Mesendoderm (in vitro differentiated cells): ENCODE data around the gene FAM170B.

Experiments
- DNase-seq: peaks from one replicate; pipeline ENCODE4 v3.0.0; 2013
- H2AK5ac ChIP-seq: 2 replicates; pipeline ENCODE4 v1.6.1; 2013; ENCODE audit warnings: low read length, inconsistent platforms
- H2BK120ac ChIP-seq: 2 replicates; pipeline ENCODE4 v1.6.1; 2013; ENCODE audit warnings: low read depth, mild to moderate bottlenecking, low read length, moderate library complexity, mixed read lengths
- H2BK15ac ChIP-seq: replicated peaks from 2 replicates; pipeline ENCODE4 v1.6.1; 2013; ENCODE audit warnings: low read depth, mild to moderate bottlenecking, moderate library complexity
- H2BK5ac ChIP-seq: 2 replicates; pipeline ENCODE4 v1.6.1; 2013; ENCODE audit warnings: low read length, inconsistent platforms
- H3K18ac ChIP-seq: 2 replicates; pipeline ENCODE4 v1.6.1; 2013; ENCODE audit warnings: mild to moderate bottlenecking, low read length, mixed read lengths
- H3K23ac ChIP-seq: one replicate; pipeline ENCODE4 v1.6.1; 2013; ENCODE audit warnings: low read length
- H3K27ac ChIP-seq: 2 replicates; pipeline ENCODE4 v1.5.1; 2013; ENCODE audit warnings: low read depth, mild to moderate bottlenecking, inconsistent platforms, low read length, moderate library complexity
- H3K27me3 ChIP-seq: 2 replicates; pipeline ENCODE4 v1.6.1; 2013; ENCODE audit warnings: low read length, control low read depth, mild to moderate bottlenecking, inconsistent platforms; ENCODE audit not compliant: insufficient read depth, poor library complexity
- H3K36me3 ChIP-seq: 2 replicates; pipeline ENCODE4 v1.6.1; 2013; ENCODE audit warnings: low read length, inconsistent platforms; ENCODE audit not compliant: control insufficient read depth, insufficient read depth
- H3K4ac ChIP-seq: one replicate; pipeline ENCODE4 v1.6.1; 2013; ENCODE audit warnings: low read depth, mild to moderate bottlenecking, low read length, moderate library complexity
- H3K4me1 ChIP-seq: 2 replicates; pipeline ENCODE4 v1.6.1; 2013; ENCODE audit warnings: low read depth, low read length, inconsistent platforms; ENCODE audit not compliant: control insufficient read depth
- H3K4me2 ChIP-seq: 2 replicates; pipeline ENCODE4 v1.6.1; 2013; ENCODE audit warnings: low read length
- H3K4me3 ChIP-seq: 2 replicates; pipeline ENCODE4 v1.5.1; 2013; ENCODE audit warnings: mild to moderate bottlenecking, low read length
- H3K56ac ChIP-seq: one replicate; pipeline ENCODE4 v1.6.1; 2013; ENCODE audit warnings: low read length
- H3K79me1 ChIP-seq: 2 replicates; pipeline ENCODE4 v1.6.1; 2013; ENCODE audit warnings: low read length, inconsistent platforms
- H3K79me2 ChIP-seq: 2 replicates; pipeline ENCODE4 v1.6.1; 2013; ENCODE audit warnings: mild to moderate bottlenecking, low read length; ENCODE audit not compliant: control insufficient read depth, insufficient read depth
- H3K9ac ChIP-seq: 2 replicates; pipeline ENCODE4 v1.6.1; 2013; ENCODE audit warnings: low read length, inconsistent platforms
- H4K5ac ChIP-seq: one replicate; pipeline ENCODE4 v1.6.1; 2013; ENCODE audit warnings: low read length
- H4K8ac ChIP-seq: one replicate; pipeline ENCODE4 v1.6.1; 2013; ENCODE audit warnings: low read depth, mild to moderate bottlenecking, control low read depth, low read length, moderate library complexity
- WGBS: extraction: QIAGEN DNeasy Blood & Tissue Kit; methylation state at CpG from one replicate; pipeline ENCODE4 v1.1.7; 2013; ENCODE audit warnings: low lambda C conversion rate, missing lambda C conversion rate; ENCODE audit not compliant: insufficient coverage; ENCODE audit errors: extremely low coverage; 5-methylcytosine and 5-hydroxymethylcytosine counted together

Gene FAM170B

DNA sequence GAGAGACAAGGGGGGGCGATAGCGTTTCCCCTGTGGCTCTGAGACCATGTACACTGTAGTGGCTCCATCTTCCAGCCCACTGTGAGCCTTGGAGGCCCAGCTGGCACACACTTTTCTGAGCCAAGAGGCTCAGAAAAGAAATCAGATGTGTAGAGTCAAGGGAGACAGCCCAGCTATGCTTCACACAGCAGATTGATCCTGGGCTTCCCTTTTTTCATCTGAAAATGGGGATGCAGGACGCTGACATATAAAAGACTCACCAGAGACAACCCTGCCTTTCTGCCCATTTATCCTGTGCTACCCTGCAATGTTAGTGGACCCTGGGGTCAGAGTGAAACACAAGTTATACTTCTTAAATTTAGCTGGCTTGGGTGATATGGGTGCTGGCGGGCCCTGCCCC, 40.0 kb upstream of the FAM170B start:
- Histone ChIP-seq H3K18ac (no peak overlapping the region), H3K23ac (no peak overlapping the region), H2BK5ac (no peak overlapping the region), H3K4me3 (no peak overlapping the region), H3K9ac (no peak overlapping the region), H2BK15ac (no peak overlapping the region), H3K79me1 (no peaks in the 10 kb centered on the region), H4K8ac (no peak overlapping the region), H2BK120ac (no peak overlapping the region), H3K27ac (no peak overlapping the region), H3K27me3 (no peaks in the 10 kb centered on the region), H3K56ac (no peak overlapping the region), H4K5ac (no peak overlapping the region), H3K4ac (no peak overlapping the region), H3K79me2 (no peaks in the 10 kb centered on the region), H3K36me3 (no peaks in the 10 kb centered on the region), H2AK5ac (no peak overlapping the region), H3K4me2 (no peak overlapping the region), H3K4me1 (peaks cover 7% of the 10 kb centered on the region)
- no CpG with 5 or more reads among the region's 4 CpGs for WGBS
- no peak for DNase-seq

GRCh38 chr10:49173201-49173772, 39.5 kb upstream of the FAM170B start:
- Histone ChIP-seq H4K5ac (no peak overlapping the region), H3K56ac (no peak overlapping the region), H3K36me3 (no peaks in the 10 kb centered on the region), H3K79me2 (no peaks in the 10 kb centered on the region), H3K4me2 (no peak overlapping the region), H3K4me3 (no peak overlapping the region), H2BK15ac (no peak overlapping the region), H3K79me1 (no peaks in the 10 kb centered on the region), H3K4me1 (peaks cover 7% of the 10 kb centered on the region), H3K9ac (no peak overlapping the region), H3K4ac (no peak overlapping the region), H3K18ac (no peak overlapping the region), H3K27me3 (no peaks in the 10 kb centered on the region), H2BK120ac (no peak overlapping the region), H4K8ac (no peak overlapping the region), H2AK5ac (no peak overlapping the region), H2BK5ac (no peak overlapping the region), H3K23ac (no peak overlapping the region), H3K27ac (no peak overlapping the region)
- no CpG with 5 or more reads among the region's 11 CpGs for WGBS
- peak; percentile 81 for DNase-seq

DNA sequence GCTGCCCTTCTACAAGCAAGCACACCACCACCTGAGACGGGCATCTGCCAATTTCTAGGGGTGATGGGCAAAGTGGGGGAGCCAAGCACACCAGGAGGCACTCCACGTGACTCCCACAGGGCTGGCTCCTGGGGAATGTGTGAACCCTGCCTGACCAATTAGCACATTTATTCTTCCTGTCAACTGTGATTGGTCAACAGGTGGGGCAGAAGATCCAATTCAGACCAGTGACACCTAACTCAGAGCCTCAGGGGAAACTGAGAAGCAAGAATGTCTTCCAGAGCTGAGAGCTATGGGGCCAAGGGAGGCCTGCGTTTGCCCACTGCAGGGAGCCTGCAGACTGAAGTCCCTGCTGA, 38.9 kb upstream of the FAM170B start:
- no peak overlapping the region for H3K9ac ChIP-seq
- WGBS: no CpG with 5 or more reads among the region's 3 CpGs
- H3K27ac ChIP-seq: no peak overlapping the region
- no peak overlapping the region for H2BK120ac ChIP-seq
- H3K56ac ChIP-seq: no peak overlapping the region
- no peaks in the 10 kb centered on the region for H3K36me3 ChIP-seq
- H2BK15ac ChIP-seq: no peak overlapping the region
- H3K79me1 ChIP-seq: no peaks in the 10 kb centered on the region
- no peak for DNase-seq
- H2BK5ac ChIP-seq: no peak overlapping the region
- H4K5ac ChIP-seq: no peak overlapping the region
- H3K27me3 ChIP-seq: no peaks in the 10 kb centered on the region
- no peaks in the 10 kb centered on the region for H3K79me2 ChIP-seq
- no peak overlapping the region for H3K4me2 ChIP-seq
- H3K18ac ChIP-seq: no peak overlapping the region
- H3K4ac ChIP-seq: no peak overlapping the region
- no peak overlapping the region for H3K4me3 ChIP-seq
- peaks cover 7% of the 10 kb centered on the region for H3K4me1 ChIP-seq
- H2AK5ac ChIP-seq: no peak overlapping the region
- H3K23ac ChIP-seq: no peak overlapping the region
- no peak overlapping the region for H4K8ac ChIP-seq

- no peak overlapping the region for H3K18ac ChIP-seq
- H2BK5ac ChIP-seq: no peak overlapping the region
- no peak for DNase-seq
- no peak overlapping the region for H2BK15ac ChIP-seq
- no peak overlapping the region for H3K27ac ChIP-seq
- H2BK120ac ChIP-seq: no peak overlapping the region
- no peak overlapping the region for H3K4me3 ChIP-seq
- H4K8ac ChIP-seq: no peak overlapping the region
- no peaks in the 10 kb centered on the region for H3K79me2 ChIP-seq
- no peak overlapping the region for H4K5ac ChIP-seq
- H3K4me1 ChIP-seq: peaks cover 7% of the 10 kb centered on the region
- peak overlapping the region; percentile 9 for H2AK5ac ChIP-seq
- no peak overlapping the region for H3K4ac ChIP-seq
- H3K36me3 ChIP-seq: no peaks in the 10 kb centered on the region
- no CpG with 5 or more reads among the region's 4 CpGs for WGBS
- no peak overlapping the region for H3K23ac ChIP-seq
- no peak overlapping the region for H3K9ac ChIP-seq
- no peak overlapping the region for H3K4me2 ChIP-seq
- H3K79me1 ChIP-seq: no peaks in the 10 kb centered on the region
- H3K56ac ChIP-seq: no peak overlapping the region
- no peaks in the 10 kb centered on the region for H3K27me3 ChIP-seq
Measured at GRCh38 chr10:49172061-49172776, 38.4 kb upstream of the FAM170B start.

DNA sequence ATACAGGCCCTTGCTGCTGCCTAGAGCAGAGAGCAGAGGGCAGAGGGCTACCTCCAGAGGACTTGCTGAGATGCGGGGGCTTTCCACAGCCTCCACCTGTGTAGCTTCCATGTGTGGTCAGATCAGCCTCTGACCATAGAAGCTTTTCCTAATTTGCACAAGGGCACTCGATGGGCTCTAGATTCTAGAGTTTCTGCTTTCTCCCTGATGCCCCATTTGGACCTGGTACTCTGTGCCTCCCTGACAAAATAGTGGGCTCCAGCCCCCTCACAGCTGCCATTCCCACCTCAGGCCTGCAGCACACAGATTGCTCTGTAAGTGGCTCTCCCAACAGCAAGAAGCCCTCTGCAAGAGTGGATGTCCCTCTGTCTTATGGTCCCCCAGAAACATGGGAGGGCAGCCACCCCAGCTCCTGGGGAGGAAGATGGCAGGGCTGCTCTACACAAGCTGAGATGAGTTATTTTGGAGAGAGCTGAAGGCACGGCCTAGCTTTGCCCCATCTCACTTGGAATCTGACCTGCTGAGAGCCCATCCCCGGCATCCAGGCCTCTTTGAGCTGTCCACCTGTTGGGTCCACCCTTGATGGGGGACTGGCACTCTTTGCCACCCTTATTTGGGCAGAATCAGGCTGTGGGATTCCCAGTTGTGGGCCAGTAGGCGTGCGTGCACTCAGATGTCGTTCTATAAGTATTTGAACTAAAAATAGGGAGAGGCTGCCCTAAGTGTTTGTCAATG, 37.7 kb upstream of the FAM170B start:
- no peak overlapping the region for H2BK15ac ChIP-seq
- no CpG with 5 or more reads among the region's 7 CpGs for WGBS
- no peaks in the 10 kb centered on the region for H3K36me3 ChIP-seq
- H2BK5ac ChIP-seq: no peak overlapping the region
- no peak overlapping the region for H3K56ac ChIP-seq
- peaks cover 7% of the 10 kb centered on the region for H3K4me1 ChIP-seq
- H3K79me2 ChIP-seq: no peaks in the 10 kb centered on the region
- no peak overlapping the region for H3K4me2 ChIP-seq
- no peak for DNase-seq
- no peaks in the 10 kb centered on the region for H3K27me3 ChIP-seq
- H3K27ac ChIP-seq: no peak overlapping the region
- H3K4me3 ChIP-seq: no peak overlapping the region
- H3K4ac ChIP-seq: no peak overlapping the region
- H3K23ac ChIP-seq: no peak overlapping the region
- no peaks in the 10 kb centered on the region for H3K79me1 ChIP-seq
- no peak overlapping the region for H3K18ac ChIP-seq
- no peak overlapping the region for H2AK5ac ChIP-seq
- no peak overlapping the region for H4K5ac ChIP-seq
- H4K8ac ChIP-seq: no peak overlapping the region
- H3K9ac ChIP-seq: no peak overlapping the region
- H2BK120ac ChIP-seq: no peak overlapping the region
